HG02884 (cell line): ENCODE data around the gene CD248.
"Not testable (repeated sequence)": the region's sequence is repeated elsewhere in the genome, so short reads cannot be mapped to it uniquely, and the experiment has no call there.

Source experiments
- ATAC-seq: cut with Tn5 transposase; IDR thresholded peaks from one replicate; pipeline ENCODE4 v1.9.1; 2021; ENCODE audit warnings: mild to moderate bottlenecking, moderate library complexity; ENCODE audit not compliant: unreplicated experiment

The CD248 gene

DNA sequence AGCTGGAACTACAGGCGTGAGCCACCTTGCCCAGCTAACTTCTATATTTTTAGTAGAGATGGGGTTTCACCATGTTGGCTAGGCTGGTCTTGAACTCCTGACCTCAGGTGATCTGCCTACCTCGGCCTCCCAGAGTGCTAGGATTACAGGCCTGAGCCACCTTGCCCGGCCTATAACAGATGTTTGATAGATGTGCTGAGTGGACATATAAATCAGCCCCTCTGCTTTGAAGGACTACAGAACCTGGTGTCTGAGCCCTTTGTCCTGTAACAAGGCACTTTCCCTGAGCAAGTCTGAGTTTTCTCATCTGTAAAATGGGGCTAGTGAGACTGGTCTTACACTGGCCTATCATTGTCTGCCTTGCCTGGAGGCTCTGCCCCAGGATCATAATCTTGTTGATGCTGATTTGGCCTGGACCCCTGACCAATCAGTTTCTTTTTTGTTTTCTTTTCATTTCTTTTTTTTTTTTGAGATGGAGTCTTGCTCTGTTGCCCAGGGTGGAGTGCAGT is 12.4 kb upstream of the CD248 start:
- ATAC-seq: no peak

DNA sequence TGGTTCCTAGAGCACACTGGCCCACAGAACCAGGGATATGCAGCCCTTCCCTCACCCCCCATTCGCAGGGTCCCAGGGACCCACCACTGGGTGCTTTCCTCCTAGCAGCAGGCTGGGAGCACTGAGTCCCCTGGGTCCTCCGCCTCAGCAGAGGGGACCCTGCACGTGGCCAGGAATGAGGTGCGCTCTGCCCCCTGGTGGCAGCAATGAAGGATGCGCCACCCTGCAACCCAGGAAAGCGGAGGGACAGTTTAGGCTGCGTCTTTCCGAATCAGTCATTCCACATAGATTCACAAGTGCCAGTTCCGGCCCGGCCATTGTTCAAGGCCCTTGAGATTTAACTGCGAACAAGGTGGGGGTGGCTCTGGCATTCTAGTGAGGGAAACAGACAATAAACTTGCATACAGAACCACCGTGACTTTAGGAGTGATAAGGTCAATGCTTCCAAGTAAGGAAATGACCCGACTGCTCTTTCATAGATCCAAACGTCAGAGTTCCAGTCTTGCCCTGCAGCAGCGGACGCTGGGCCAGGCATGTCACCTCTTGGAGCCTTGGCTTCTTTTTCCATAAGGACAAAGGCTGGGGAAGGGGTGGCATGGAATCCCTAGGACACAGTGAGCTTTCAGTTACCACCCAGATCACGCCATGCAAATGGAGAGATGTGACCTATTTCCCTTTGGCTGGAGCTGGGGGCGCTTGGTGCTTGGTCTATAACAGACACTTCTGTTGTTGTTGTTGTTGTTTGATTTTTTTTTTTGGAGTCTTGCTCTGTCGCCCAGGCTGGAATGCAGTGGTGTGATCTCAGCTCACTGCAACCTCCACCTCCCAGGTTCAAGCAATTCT is 11.7 kb upstream of the CD248 start:
- ATAC-seq: no peak

DNA sequence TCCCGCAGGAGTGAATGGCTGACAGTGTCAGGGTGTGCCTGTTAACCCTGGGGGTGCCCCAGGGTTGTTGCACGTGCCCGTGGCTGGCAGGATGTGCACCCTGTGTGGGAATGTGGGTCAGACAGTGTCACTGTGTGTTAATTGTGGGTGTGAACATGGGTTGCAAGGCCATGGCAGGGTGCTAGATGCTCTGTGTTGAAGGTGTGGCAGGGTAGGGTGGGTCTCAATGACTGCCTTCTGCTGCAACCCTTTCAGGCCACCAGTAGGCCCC is 11.1 kb upstream of the CD248 start:
- no peak for ATAC-seq

DNA sequence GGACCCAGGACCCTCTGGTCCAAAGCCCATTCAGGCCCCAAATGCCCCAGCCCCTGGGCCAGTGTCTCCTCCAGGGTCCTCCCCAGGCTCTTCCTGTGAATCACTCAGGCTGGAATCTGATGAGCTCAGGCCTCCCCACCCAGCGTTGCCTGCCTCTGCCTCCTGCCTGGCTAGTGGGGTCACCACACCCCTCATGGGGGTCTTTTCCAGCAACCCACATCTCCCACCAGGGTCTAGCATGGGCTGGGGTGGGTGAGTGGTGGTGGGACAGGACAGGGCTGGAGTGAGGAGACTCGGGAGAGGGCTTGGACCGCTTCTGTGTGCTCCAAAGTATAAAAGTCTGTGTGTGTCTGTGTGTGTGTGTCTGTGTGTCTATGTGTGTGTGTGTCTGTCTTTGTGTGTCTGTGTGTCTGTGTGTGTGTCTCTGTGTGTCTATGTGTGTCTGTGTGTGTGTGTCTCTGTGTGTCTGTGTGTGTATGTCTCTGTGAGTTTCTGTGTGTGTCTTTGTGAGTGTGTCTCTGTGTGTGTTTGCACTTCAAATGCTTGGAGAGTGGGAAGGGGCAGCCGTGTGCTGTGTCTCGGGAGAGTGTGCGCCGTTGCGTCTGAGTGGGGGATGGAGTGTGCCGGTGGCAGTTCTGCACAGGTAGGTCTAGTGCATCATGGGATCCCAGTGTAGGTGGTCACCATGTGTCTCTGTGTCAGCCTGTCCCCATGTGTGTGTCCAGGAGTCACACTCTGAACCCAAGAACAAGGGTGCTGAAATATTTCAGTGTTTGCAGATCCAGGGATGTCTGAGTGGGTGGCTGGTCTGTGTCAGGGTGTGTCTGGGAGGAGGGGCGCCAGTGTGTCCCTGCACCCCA is 10.6 kb upstream of the CD248 start:
- ATAC-seq: no peak

DNA sequence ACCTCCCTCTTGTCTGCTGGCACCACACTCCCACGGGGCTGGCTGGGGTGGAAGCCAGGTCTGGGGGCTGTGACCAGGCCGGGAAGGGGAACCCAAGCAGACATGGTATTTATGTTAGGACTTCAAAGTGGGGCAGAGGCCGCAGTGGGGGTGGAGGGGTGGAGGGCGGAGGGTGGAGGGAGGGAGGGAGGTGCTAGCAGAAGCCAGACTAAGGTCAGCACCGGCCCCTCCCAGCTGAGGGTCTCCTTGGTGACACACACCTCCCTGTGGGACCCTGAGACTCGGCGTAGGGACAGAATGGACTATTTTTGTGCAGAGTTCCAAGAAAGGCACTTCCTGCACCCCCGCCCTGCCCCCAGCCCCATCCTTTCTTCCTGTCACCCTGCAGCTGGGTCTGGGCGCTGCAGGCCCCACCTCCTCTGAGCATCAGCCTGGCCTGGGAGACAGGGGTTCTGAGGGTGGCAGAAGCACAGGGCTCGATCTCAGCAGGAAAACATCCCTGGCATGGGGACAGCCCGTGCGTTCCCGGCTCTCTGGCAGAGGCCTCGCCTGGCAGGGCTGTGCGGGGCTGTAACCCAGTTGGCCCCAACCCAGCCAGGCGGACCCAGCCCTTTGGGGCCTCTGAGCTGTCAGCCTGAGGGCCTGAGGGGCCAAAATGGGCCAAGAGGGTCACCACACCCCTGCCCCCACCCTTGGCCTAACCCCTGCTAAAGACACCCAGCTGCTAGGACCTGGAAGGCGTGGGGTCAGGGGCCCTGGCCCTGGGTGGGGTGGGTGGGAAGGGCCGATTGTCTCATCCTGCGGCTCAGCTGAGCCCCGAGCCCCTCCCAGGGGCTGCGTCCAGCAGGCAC is 9.6 kb upstream of the CD248 start:
- ATAC-seq: no peak

DNA sequence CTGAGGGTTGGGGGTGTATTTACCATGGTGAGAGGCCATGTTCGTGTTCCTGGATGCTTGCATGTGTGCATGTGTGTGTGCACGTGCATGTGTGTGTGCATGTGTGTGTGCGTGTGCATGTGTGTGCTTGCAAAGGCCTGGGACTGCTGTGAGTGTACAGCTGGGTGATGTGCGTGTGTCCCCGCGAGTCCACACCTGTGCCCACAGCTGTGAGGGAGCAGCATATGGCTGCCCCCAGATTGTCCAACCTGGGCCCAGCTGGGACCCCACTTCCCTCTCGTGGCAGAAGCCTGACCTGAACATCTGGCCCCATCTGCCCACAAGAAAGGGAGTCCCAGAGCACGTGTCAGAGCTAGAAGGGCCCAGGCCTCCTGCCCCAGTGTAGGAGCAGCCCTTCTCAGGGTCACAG is 8.4 kb upstream of the CD248 start:
- no peak for ATAC-seq

DNA sequence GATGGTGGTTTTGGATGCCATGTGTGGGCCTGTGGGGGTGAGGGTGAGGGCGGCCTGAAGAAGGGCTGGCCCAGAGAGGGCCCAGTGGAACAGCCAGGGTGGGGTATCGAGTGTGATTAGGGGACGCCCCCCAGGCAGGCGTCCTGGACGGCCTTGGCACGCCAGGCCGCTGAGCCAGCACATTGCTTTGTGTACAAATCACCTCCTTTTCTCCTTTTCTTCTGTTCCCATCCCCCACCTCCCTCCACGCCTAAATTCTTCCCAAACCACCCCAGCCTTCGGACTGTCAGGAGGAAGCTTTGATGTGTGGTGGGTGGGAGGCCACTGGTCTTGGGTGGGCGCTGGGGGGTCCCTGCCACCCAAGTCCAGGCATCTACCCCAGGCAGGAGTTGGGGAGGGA is 7.8 kb upstream of the CD248 start:
- no peak for ATAC-seq

DNA sequence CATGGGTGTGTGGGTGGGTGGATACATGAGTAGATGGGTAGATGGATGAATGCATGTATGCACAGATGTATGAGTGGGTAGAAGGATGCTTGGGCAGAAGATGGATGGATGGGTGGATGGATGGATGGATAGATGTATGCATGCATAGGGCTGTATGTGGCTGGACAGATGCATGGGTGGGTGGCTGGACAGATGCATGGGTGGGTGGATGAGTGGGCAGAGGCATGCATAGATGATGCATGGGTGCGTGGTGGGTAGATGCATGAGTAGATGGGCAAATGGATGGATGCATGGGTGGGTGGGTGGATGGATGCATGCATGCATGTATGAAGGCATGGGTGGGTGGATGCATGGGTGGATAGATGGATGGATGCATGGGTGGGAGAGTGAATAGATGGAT is 6.8 kb upstream of the CD248 start:
- no peak for ATAC-seq

DNA sequence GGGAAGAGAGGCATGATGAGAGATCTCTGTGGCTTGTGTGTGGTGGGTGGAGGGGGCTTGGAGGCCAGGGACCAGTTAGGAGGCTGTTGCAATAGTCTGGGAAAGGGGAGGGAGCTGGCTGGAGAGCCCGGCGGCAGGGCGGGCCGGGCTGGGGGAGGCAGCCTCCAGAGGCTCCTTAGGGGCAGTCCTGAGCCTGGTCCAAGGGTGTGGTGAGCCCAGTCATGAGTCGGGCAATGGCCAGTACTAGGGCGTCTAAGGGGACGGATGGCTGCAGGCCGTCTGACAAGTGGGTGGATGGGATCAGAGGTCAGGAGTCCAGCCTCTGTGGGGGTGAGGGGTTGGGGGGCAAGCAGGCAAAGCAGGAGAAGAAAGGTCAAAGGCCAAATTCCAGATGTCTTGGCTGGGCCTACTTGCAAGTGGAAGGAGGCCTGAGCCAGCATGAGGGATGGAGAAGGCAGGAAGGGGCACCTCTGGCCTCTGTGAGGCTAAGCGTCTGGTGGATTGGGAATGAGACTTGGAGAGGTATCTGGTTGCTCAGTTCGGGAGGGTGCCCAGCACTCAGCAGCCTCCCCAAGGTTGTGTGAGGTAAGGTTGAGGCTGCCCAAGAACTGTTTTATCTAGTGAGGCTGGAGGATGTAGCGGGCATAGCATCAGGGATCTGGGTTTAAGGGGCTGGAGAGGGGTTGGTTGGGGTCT is 6.0 kb upstream of the CD248 start:
- ATAC-seq: no peak

DNA sequence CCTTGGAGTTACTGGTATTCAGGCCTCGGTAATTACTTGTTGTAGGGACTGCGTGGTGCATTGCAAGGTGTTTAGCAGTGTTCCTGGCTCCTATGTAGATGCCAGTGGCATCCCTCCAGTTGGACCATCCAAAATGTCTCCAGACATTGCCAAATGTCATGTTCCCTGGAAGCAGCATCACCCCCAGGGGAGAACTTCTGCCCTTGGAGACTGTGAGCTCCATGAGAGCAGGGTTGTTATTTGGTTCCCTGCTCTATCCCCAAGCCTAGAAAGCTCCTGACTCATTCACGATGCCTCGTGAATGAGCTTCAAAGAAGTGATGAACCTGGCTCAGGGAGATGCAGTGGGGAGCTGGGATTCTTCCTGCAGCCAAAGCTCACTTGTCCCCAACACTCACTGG is 4.8 kb upstream of the CD248 start:
- ATAC-seq: no peak

DNA sequence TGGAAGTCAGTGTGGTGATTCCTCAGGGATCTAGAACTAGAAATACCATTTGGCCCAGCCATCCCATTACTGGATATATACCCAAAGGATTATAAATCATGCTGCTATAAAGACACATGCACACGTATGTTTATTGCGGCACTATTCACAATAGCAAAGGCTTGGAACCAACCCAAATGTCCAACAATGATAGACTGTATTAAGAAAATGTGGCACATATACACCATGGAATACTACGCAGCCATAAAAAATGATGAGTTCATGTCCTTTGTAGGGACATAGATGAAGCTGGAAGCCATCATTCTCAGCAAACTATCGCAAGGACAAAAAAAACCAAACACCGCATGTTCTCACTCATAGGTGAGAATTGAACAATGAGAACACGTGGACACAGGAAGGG is 3.9 kb upstream of the CD248 start:
- not testable (repeated sequence) for ATAC-seq

DNA sequence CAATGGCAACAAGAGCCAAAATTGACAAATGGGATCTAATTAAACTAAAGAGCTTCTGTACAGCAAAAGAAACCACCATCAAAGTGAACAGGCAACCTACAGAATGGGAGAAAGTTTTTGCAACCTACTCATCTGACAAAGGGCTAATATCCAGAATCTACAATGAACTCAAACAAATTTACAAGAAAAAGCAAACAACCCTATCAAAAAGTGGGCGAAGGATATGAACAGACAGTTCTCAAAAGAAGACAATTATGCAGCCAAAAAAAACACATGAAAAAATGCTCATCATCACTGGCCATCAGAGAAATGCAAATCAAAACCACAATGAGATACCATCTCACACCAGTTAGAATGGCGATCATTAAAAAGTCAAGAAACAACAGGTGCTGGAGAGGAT is 3.4 kb upstream of the CD248 start:
- not testable (repeated sequence) for ATAC-seq

DNA sequence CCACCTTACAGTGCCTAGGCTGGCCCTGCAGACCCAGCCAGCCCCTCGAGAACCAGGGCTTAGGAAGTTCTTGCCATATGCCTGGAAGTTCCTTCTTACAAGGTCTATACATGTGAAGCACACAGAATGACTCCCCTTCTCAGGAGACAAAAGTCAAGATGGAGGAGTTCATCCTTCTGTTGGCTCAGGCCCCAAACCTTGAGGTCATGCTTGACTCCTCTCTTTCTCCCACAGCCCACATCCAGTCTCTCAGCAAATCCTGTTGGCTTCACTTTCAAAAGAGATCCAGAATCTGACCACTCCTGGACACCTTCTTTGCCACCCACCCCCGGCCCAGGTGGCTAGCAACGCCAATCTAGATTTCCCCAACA is 1.7 kb upstream of the CD248 start:
- no peak for ATAC-seq

DNA sequence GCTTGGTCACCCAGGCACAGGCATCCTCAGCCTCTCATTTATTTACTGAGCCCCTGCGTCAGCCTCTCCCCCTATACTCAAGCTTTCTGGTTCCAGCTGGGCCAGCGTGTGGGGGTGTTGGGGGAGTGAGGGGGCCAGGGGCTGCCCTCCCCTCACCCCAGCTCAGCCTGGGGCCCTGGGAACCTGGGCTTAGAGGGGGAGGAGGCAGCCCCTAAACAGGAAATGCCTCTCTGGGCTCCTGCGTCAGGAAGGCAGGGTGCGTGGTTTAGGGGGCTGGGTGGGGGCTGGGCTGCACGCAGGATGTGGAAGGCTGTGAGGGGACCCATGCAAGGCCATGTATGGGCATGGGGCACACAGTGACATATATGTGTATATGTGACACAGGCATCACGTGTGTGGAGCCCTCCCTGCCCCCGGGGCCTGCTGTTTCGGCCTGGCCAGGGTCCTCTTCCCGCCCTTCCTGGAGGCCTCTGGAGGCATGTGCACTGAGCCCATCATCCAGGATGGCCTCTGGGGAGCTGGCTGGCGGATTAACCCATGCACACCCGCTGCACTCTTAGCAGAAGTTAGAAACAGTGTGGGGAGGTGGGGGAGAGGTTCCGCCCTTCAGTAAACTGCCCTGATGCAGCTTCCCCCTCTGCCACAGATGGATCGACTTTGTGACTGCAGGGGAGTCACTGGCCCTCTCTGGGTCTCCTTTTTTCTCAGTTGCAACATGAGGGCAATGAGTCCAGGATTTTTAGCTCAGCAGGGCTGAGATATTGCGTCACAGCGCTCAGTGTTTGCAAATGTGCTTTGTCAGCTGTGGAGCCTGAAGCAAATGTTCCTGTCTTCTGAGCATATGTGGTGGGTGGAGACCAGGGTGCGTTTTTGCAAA is 1.1 kb upstream of the CD248 start:
- no peak for ATAC-seq

DNA sequence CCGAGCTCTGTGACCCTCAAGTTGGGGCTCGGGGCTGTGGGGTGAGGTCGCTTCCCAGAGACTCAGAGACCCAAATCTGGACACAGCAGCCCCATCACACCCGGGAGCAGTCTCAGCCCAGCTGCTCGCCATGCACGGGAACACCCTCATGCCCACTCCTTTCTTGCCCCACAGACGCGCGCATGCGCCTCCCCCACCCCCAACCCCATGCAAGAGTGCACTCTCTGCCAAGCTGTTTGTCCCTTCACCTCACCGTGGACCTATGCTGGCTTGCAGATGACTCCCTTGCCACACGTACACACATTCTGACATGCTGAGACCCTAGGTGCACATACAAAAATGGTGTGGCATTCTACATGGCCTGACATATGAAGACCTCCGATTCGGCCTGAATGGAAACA is 478 bp upstream of the CD248 start:
- no peak for ATAC-seq

DNA sequence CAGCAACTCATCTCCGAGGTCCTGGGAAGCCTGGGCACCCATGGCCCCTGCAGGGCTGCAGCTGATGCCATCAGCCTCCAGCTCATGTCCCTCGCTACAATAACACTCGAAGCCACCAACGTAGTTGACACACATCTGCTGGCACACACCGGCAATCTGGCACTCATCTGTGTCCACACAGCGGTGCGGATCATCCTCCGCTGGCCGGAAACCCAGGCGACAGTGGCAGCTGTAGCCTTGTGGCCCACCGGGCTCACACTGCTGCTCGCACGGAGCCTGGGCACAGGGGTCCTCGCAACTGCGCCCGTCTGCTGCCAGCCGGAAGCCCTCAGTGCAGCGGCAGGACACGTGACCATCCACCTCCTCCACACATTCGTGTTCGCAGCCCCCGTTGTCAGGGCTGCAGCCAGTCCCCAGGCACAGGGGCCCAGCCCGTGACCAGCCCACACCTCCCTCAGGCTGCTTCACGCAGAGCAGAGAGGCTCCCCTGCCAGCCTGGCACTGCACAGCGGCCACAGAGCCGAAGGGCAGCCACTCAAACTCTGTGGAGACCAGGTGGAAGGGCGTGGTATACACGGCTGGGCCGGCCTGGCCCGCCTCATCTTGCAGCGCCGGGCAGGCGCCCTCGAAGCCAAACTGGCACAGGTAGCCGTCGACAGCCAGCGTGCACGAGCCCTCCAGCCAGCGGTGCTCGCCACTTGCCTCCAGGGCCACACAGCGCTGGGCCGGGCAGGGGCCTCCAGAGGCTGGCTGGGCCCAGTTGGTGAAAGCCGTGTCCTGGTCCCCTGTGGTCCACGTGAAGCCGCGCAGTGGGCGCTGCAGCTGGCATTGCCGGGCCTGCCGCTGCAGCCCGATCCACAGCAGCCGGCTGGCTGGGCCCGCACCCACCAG is 678 bp downstream of the CD248 start:
- no peak for ATAC-seq

DNA sequence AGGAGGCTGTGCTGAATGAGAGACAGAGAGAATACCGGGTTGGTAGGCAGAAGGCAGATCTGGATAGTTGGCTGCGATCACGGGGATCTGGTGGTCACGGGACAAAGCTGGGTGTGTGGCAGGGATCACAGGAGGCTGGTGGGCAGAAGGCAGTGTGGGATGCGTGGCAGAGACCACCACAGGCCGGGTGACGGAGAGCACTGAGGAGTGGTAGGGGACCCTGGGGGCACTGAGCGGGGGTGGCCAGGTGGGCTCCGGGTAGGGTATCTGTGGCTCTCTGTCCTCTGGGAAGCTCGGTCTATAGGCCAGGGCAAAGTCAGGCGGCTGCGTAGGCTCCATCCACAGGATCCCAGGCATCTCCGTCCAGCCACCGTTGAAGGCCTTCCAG is 1.4 kb downstream of the CD248 start:
- ATAC-seq: no peak

DNA sequence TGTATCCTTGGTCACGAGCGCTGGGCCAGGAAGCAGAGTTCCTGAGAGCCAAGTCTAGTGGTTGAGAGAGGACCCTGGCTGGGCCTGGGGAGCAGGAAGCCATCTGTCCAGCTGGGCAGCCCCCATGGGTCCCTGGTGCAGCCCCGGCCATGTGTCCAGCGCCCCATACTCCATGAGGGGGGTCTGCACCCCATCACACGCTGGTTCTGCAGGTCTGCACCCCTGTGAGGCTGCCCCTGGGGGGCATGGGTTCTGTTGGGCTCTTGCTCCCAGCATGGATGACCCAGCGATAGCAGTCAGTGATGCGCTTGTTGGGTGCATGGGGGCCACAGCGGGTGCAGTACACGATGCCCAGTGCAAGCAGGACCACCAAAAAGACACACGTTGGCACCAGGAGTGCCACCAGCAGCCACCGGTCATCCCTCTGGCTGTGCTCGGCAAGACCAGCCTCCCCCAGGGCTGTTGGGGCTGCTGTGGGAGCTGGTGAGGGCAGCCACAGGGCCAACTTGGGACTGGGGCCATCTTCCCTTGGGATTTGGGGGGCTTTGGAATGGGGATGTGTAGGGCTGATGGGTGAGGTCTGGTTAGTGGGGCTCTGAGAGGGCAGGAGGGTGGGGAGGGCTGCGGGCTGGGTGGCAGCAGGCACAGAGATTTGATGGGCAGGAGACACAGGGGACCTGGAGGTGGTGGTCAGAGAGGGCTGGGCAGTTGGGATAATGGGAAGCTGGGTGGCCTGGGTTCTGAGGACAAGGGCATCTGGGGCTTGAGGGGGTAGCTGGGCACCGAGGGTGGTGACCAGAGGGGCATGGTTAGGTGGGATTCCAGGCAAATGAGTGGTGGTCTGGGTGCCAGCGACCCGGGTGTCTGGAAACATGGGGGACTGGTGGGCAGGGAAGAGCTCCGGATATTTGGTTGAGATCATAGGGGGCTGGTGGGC is 2.0 kb downstream of the CD248 start:
- ATAC-seq: no peak
